22Rv1 (cell line): ENCODE measurements around the gene KLF12.

Source experiments
- H3K27ac ChIP-seq: fragments of 450-650 bp; 2 replicates; pipeline ENCODE4 v1.5.1; 2017
- CTCF ChIP-seq: fragments of 450-650 bp; IDR thresholded peaks from 2 replicates; pipeline ENCODE4 v1.5.1; 2017; ENCODE audit warnings: mild to moderate bottlenecking
- ZFX ChIP-seq: fragments of 450-650 bp; IDR thresholded peaks from 2 replicates; pipeline ENCODE4 v1.6.1; 2017; ENCODE audit warnings: antibody characterized with exemption, borderline replicate concordance

The KLF12 gene

GRCh38 chr13:74166261-74167004, 32.2 kb upstream of the KLF12 start:
- H3K27ac ChIP-seq: no peak overlapping the region
- TF ChIP-seq ZFX: no peak
- TF ChIP-seq CTCF: no peak

DNA sequence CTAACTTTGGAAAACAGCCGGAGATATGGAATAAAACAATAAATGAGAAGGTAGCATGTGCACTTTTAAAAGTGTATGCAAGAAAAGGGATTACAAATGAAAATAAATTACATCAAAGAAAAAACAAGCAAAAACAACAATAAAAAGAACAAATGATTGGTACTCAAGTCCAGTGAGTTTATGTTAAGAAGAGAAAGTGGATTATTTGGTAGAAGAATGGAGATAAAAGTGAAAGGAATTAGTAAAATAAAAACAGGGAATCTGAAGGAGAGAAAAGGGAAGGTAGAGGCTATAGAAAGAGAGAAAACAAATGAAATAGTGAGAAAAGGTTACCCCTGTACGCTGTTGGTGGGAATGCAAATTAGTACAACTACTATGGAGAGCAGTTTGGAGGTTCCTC, 28.6 kb upstream of the KLF12 start:
- TF ChIP-seq ZFX: no peak
- TF ChIP-seq CTCF: no peak
- no peak overlapping the region for H3K27ac ChIP-seq

GRCh38 chr13:74162135-74162534, 27.9 kb upstream of the KLF12 start:
- H3K27ac ChIP-seq: no peak overlapping the region

GRCh38 chr13:74158571-74159352, 24.6 kb upstream of the KLF12 start:
- H3K27ac ChIP-seq: no peak overlapping the region
- TF ChIP-seq ZFX: no peak
- TF ChIP-seq CTCF: no peak

More at GRCh38 chr13:74162135-74162534, 27.9 kb upstream of the KLF12 start:
- TF ChIP-seq ZFX (no peak), CTCF (no peak)

- no peak overlapping the region for H3K27ac ChIP-seq
- TF ChIP-seq ZFX (no peak), CTCF (no peak)
These were observed 23.8 kb upstream of the KLF12 start for GRCh38 chr13:74158028-74158427.

GRCh38 chr13:74154981-74155380, 20.8 kb upstream of the KLF12 start:
- TF ChIP-seq ZFX (no peak), CTCF (no peak)
- H3K27ac ChIP-seq: no peak overlapping the region

DNA sequence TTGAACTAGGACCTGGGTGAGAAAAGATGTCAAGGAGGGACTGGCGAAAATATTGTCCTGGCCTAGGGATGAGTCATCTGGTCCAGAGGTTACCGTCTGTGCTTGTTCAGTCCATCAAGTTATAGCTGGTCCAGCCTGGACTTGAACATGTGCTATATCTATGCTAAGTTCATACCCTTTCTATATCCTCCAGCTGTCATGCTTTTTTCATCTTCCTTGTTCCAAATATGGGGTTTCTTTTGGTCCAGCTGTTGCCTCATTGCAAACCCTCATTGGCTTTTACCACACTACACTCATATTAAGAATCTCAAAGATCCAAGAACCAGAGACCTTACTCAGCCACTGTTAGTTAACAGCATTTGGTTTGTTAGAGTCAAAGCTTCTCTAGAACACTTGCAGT, 19.1 kb upstream of the KLF12 start:
- no peak overlapping the region for H3K27ac ChIP-seq
- TF ChIP-seq CTCF (no peak), ZFX (no peak)
